Measurements from ENCODE around the gene ROR1.
A peak's percentile ranks its signal among the peaks of the same experiment; 100 is the strongest.

GRCh38 chr1:63870152-63870551, 96.3 kb downstream of the ROR1 start:
- TF ChIP-seq, protein P1, sequence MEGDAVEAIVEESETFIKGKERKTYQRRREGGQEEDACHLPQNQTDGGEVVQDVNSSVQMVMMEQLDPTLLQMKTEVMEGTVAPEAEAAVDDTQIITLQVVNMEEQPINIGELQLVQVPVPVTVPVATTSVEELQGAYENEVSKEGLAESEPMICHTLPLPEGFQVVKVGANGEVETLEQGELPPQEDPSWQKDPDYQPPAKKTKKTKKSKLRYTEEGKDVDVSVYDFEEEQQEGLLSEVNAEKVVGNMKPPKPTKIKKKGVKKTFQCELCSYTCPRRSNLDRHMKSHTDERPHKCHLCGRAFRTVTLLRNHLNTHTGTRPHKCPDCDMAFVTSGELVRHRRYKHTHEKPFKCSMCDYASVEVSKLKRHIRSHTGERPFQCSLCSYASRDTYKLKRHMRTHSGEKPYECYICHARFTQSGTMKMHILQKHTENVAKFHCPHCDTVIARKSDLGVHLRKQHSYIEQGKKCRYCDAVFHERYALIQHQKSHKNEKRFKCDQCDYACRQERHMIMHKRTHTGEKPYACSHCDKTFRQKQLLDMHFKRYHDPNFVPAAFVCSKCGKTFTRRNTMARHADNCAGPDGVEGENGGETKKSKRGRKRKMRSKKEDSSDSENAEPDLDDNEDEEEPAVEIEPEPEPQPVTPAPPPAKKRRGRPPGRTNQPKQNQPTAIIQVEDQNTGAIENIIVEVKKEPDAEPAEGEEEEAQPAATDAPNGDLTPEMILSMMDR (IDR thresholded peaks at IDR 0.05; ENCODE audit: borderline replicate concordance, extremely low read depth, low read length, poor library complexity, severe bottlenecking): peak; percentile 8
- TF ChIP-seq EZH2 (IDR thresholded peaks at IDR 0.05; ENCODE audit: borderline replicate concordance, low read depth, low read length, severe bottlenecking): no peak
